GM19035 (cell line): ENCODE measurements around the gene UNG.
"Not testable (repeated sequence)": the region's sequence is repeated elsewhere in the genome, so short reads cannot be mapped to it uniquely, and the experiment has no call there.

Source experiments
- ATAC-seq: cut with Tn5 transposase; IDR thresholded peaks from one replicate; pipeline ENCODE4 v1.9.1; 2021; ENCODE audit not compliant: unreplicated experiment

The UNG gene

DNA sequence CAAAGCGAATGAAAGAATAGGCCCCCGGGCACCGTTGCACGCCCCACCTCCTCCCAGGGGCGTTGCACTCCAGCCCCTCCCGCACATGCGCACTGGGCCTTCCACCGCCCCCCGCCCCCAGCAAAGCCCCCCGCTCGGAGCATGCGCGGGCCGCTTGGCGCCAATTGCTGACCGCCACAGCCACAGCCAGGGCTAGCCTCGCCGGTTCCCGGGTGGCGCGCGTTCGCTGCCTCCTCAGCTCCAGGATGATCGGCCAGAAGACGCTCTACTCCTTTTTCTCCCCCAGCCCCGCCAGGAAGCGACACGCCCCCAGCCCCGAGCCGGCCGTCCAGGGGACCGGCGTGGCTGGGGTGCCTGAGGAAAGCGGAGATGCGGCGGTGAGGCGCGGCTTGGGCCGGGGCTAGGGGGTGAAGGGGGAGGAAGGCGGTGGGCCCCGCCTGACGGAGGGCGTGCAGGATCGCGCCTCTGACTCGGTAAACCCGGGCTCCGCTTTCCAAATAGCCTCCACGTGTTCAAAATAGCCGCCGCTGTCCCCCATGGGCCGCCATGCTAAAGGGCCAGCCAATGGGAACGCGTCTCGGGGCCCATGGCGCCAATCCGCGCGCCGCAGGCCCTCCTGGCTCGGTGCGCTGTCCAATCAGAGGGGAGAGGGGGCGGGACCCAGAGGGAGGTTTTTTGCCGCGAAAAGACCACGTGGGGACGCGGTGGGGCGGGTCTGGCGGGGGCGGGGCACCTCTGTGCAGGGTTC, at the start of gene UNG:
TSS of gene UNG (plus strand) at position 163 of the 748 bp plus-strand sequence. CDS start at position 246, 83 bp downstream.
- peak; percentile 89 for ATAC-seq

DNA sequence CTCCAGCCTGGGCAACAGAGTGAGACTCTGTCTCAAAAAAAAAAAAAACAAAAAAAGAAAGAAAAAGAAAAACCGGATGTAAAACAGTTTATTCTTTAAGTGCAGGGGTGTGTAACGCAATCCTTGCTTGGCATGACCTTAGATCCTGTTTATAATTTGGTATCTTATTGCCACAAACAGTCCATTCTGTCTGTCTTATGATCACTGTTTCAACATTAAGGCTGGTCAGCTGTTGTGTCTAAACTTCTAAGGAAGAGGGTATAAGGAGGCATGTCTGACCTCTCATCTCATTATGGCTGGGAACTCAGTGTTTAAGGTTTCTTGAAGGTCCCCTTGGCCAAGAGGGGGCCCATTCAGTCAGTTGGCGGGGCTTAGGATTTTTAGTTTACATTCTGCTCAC, 48.7 kb upstream of the UNG start:
- not testable (repeated sequence) for ATAC-seq

DNA sequence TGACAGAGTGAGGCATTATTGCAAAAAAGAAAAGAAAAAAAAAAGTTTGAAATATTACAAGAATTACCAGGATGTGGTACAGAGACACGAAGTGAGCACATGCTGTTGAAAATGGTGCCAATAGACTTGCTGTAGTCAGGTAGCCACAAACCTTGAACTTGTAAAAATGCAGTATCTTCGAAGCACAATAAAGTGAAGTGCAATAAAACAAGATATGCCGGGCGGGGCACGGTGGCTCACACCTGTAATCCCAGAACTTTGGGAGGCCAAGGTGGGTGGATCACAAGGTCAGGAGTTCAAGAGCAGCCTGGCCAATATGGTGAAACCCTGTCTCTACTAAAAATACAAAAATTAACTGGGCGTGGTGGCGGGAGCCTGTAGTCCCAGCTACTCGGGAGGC, 47.6 kb upstream of the UNG start:
- not testable (repeated sequence) for ATAC-seq

DNA sequence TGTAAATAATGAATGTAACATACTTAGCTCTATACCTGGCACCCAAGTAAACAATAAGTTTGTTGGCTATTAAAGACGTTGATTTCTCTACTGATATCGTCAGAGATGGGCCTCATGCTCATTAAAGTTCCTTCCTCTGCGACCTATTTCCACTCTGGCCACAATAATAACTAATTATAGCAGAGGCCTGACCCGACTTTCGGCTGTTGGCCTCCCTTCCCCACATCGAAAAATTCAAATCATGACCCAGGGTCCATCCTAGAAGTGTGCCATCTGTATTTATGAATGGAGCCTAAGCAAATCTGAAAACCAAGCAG, 45.3 kb upstream of the UNG start:
- no peak for ATAC-seq

DNA sequence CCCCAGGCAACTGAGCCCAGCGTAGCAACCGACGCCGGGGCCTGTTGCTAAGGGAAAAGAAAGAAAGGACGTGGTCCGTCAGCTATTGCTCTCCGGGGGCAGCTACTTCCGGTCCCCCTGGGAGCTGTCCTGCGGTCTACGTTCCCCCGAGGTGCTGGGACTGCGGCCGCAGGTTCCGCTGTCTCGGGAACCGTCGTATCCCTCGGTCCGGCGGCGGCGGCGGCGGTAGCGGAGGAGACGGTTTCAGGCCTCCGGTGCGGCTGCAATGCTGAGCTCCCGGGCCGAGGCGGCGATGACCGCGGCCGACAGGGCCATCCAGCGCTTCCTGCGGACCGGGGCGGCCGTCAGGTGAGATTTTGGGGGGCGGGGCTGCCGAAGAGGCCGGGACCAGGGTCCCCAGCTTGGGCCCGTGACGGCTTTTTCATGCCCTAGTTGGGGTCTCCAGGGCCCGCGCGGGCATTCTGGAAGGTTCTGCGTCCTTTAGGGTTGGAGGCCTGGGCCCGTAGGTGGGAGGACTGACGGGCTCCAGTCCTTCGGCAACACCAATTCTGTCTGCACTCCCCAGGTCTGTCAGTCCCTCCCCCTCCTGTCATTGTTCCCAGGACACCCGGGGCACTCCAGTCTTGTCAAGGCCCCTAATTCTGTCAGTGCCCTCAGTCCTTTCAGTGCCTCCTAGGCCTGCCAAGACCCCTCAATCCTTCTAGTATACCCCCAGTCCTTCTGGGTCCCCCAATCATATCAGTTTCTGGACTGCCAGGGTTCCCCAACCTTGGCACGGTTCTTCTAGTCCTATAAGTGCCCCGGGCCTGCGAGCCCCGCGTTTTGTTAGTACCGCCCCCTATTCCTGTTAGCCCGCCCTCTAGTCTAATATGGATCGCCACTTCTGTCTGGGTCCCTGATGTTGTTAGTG, 44.7 kb upstream of the UNG start, which contains the start of gene USP30:
TSS of gene USP30 (plus strand) at position 163 of the 910 bp plus-strand sequence. CDS start at position 266, 103 bp downstream.
- ATAC-seq, result peak; percentile 68

DNA sequence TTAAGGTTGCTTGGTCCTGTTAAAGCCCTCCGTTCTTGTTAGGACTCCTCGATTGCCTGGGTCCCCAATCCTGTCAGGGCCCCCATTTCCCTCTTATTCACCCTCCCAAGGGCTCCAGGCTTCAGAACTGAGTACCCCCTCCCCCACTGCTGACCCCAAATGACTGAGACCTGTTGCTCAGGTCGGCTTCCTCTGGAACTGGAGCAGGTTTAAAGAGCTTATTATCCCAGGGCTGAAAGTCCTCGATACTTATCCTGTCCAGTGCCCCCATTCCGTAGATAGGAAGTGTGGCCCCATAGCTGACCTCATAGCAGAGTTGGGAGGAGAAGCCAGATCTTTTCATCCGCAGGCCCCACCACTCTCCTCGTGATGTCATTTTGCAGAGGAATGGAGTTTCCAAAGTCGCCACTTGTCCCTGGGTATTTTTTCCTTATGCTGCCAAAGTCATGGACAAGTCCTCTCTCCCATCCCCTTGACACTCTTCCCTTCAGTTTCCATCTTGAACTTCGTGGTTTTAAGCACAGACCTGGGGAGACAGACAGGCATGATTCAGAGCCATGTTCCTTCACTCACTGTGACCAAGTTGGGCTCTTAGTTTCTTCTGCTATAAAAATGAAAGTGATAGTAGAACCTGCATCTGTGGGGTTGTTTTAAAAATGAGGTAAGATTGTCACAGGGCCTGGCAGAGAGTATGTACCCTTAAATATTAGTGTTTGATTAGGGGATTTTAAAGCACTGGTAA, 43.8 kb upstream of the UNG start:
- peak; percentile 37 for ATAC-seq

DNA sequence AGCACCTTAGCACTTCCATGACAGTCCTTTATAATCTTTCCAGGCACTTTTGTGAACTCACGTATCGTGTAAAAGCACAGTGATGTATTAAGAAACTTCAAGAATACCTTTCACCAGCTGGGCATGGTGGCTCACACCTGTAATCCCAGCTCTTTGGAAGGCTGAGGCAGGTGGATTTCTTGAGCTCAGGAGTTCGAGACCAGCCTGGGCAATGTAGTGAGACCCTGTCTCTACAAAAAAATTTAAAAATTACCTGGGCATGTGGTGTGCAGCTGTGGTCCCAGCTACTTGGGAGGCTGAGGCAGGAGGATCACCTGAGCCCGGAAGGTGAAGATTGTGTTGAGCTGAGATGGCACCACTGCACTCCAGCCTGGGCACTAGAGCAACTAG, 43.3 kb upstream of the UNG start:
- not testable (repeated sequence) for ATAC-seq

DNA sequence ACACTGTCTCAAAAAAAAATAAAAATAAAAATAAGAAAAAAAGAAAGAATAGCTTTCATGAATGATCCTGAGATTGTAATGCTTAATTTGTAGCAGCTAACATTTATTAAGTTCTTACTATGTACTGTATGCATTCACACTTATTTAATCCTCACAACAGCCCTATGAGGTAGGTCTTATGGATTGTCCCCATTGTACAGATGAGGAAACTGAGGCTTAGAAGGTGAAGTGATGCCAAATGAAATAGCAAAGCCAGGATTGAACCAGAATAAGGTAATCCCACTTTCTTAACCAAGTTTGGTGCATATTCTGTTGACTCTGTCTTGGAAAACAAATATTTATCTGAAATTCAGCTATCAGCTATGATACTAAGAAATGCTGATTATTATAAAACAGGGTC, 42.9 kb upstream of the UNG start:
- ATAC-seq, result no peak

DNA sequence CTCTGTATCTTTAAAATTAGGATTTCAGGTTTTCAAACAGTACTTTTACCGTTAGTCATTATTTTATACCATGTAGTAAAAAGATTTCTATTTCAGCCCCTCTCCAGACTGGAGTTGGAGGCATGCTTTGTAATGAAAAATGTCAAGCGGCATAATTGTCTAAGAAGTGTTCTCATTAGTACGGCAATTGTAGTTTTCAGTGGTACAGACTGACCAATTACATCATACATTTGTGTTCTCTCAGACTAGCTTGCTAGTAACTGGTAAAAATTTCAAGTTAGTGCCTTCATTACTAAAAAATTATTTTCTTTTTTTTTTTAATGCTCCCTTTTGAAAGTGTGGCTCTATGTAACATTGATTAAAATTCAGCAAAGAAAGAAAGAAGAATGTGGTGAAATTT, 40.5 kb upstream of the UNG start:
- no peak for ATAC-seq

DNA sequence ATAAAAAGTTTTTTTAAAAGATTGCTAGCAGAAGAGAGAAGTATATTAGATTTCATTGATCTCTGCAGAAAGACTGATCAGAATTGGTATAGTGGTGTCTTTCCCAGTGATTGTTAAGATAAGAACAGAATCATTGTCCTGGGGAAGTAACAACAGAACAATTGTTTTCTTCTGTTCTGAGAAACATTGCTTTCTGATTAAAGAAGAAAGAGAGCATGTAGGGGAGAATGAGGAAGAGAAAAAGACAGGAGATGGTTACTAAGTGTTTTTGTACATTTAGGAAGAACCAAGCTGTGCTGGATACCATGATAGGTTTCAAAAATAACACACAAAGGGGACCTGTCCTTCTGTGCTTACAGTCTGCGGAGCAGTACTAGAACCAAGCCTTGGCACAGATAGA, 40.0 kb upstream of the UNG start:
- ATAC-seq, result no peak

DNA sequence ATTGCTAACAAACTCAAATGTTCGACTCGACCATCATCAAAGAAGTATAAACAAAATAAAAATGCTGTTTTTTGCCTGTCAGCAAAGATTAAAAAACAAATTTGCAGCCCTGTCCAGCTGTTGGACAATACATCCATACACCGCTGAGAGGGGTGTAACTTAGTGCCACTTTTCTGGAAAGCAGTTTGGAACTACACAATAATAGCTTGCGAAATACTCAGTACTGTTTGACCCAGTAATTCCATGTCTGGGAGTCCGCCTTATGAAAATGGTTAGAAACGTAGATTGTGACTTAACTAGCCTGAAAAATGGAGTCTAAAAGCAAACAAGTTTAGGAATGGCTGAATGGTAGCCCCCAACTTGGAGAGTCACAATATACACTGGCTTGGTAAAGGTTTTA, 38.6 kb upstream of the UNG start:
- no peak for ATAC-seq

DNA sequence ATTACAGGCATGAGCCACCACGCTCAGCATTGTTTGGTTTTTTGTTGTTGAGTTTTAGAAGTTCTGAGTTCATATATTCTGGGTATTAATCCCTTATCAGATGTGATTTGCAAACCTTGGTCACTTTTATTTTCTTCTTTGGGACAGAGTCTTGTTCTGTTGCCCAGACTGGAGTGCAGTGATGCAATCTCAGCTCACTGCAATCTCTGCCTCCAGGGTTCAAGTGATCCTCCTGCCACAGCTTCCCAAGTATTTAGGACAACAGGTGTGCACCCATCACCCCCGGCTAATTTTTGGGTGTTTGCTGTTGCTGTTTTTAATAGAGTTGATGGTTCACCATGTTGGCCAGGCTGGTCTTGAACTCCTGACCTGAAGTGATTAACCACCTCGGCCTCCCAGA, 33.3 kb upstream of the UNG start:
- ATAC-seq, result no peak

DNA sequence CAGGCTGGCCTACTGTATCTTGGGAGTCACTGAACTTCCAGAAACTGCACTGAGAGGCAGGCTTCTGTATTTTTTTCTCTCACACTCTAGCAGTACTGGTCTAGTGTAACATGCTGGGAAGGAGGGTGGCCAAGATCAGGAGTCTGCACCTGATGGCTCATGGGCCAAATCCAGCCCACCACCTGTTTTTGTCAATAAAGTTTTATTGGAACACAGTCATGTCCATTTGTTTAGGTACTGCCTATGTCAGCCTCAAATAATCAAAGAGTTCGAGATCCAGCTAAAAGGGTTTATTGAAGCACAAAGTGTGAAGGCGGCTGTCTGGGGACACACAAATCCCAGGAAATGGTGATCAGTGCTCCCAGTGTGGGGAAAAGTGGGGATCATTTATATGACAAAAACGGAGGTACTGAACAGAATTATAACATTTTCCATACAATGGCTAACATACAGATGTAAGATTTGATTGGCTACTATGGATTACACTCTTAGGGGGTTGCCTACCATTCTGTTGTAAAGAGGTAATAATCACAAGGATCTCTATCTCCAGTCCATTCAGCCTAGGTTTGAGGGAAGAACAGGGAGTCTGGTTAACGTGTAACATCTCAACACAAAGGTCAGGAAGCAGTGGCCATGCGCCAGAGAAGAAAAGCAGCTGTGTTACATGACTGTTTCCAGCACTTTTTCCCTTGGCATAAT, 32.1 kb upstream of the UNG start:
- ATAC-seq, result no peak

DNA sequence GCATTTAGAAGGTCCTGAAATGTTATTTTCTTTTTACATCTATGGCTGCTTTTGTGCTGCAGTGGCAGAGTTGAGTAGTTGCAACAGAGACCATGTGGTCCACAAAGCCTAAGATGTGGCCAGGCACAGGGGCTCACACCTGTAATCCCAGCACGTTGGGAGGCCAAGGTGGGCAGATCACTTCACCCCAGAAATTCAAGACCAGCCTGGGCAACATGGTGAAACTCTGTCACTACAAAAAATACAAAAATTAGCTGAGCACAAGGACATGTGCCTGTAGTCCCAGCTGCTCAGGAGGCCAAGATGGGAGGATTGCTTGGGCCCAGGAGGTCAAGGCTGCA, 31.6 kb upstream of the UNG start:
- no peak for ATAC-seq

DNA sequence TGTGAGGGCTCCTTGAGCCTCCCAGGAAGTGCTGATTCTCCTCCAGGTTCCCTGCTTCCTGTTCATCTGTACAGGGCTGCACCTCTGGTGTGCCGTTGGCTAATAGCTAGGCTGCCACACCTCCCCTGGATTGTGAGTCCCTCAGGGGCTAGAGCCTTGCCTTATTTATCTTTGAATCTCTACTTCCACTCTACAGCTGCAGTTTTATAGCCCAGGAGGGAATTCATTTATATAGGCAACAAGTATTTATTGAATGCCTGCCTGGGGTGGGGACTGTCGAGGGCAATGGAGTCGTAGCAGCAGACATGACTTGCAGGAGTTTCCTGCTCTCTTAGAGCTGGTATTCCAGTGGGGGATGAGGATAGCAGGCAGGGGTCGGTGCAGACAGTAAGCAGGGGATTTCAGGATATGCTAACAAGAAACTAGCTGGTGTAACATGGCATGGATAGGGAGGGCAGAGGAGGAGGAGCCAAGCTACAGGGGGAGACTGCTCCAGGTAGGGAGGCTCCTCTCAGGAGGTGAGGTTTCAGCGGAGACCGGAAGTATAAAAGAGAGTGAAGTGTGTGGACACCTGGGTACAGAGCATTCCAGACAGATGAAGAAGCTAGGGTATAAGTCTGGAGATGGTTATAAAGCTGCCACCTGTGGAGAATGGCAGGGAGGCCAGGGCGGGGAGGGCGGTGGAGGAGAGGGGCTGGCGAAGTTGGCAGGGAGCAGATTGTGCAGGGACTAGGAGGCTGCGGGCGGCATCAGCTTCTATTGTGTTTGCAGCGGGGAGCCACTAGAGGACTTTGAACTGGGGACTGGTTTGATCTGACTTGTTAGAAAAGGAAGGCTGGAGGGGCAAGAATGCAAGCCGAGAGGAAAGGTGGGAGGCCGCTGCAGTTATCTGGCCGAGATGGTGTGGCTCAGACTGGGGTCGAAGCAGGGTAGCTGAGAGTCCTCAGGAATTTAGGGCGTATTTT, 27.8 kb upstream of the UNG start:
- no peak for ATAC-seq

DNA sequence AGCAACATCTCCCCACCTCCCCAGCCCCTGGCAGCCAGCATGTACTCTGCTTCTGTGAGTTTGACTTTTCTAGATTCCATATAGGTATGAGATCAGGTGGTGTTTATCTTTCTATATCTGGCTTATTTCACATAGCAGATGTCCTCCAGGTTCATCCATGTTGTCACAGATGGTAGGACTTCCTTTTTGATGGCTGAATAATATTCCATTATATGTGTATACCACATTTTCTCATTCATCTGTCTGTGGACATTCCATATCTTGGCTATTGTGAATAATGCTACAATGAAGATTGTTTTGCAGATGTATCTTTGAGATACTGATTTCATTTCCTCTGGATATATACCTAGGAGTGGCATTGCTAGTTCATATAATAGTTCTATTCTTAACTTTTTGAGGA, 22.5 kb upstream of the UNG start:
- ATAC-seq, result no peak

DNA sequence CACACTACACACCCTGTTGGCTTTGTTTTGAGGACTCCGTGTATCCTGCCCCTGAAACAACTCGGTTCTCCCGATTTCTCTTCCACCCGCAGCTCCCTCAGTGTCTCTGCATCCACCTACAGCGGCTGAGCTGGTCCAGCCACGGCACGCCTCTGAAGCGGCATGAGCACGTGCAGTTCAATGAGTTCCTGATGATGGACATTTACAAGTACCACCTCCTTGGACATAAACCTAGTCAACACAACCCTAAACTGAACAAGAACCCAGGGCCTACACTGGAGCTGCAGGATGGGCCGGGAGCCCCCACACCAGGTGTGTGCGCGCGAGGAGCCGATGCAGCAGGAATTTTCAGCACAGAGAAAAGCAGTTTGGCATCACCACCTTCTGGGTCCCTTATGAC, 14.6 kb upstream of the UNG start:
- ATAC-seq, result no peak

DNA sequence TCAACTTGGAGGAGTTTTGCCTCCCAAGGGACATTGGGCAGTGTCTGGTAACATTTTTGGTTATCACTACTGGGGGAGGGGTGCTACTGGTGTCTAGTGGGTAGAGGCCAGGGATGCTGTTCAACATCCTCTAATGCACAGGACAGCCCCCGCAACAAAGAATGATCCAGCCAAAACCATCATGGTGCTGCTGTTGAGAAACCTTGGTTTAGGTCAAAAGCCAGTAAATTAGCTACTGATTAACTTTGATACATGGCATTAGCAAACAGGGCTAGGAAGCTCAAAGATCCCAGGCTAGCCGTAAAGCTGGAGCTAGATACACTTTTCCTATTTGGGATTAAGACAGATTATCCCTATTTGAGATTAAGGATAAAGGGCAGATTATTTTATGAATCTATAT, 13.0 kb upstream of the UNG start:
- ATAC-seq, result no peak

DNA sequence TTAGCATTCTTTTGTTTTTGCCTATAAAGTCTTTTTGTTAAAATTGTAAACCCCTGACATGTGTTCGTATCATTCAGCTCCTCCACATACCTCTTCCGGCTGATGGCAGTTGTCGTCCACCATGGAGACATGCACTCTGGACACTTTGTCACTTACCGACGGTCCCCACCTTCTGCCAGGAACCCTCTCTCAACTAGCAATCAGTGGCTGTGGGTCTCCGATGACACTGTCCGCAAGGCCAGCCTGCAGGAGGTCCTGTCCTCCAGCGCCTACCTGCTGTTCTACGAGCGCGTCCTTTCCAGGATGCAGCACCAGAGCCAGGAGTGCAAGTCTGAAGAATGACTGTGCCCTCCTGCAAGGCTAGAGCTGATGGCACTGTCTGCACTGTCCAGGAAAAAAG, 11.8 kb upstream of the UNG start:
- ATAC-seq, result no peak

DNA sequence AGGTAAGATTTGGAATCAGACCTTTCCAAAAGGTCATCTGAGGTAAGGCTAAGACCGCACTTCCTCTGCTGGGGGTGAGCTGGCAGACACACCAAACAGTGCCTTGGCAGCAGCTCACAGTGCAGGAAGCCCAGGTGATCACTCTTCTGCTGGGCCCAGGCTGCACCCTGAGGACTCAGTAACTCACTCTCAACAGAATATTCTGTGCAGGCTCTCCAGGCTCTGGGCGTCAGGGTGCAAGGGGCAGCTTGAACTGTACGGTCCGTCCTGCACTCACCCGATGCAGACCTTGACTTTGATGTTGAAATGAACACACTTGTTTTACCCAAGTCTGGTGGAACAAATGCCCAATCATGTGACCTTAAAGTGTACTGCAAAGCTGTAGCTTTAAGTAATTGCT, 10.1 kb upstream of the UNG start:
- no peak for ATAC-seq
